GM18909 (cell line): Measurements from ENCODE around the gene CMPK2.

Source experiments
- ATAC-seq: cut with Tn5 transposase; IDR thresholded peaks from one replicate; pipeline ENCODE4 v1.9.1; 2021; ENCODE audit warnings: mild to moderate bottlenecking; ENCODE audit not compliant: unreplicated experiment, poor library complexity

CMPK2 gene

GRCh38 chr2:6846967-6847681 lies 18.6 kb downstream of the CMPK2 start:
- ATAC-seq = no peak

DNA sequence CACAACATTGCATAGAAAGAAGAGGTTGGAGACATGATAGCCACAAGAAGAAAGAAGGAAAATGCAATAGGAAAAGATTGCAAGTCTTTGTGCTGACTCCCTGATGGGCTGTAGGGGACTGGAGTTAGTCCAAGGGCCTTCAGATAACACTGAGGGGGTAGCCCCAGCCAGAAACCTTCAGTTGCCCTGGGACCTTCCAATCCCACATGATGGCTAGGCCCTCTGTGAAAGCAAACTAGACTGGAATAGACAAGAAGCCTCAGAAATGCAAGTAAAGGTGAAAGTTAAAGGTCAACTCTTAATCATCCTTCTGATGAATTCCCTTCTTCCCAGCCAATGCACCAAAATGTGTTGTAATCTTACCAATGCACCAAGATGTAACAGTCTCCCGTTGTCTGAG lies 19.2 kb downstream of the CMPK2 start:
- ATAC-seq = no peak

GRCh38 chr2:6845903-6846302 lies 19.8 kb downstream of the CMPK2 start:
- no peak for ATAC-seq

GRCh38 chr2:6845312-6845711 lies 20.4 kb downstream of the CMPK2 start:
- no peak for ATAC-seq

DNA sequence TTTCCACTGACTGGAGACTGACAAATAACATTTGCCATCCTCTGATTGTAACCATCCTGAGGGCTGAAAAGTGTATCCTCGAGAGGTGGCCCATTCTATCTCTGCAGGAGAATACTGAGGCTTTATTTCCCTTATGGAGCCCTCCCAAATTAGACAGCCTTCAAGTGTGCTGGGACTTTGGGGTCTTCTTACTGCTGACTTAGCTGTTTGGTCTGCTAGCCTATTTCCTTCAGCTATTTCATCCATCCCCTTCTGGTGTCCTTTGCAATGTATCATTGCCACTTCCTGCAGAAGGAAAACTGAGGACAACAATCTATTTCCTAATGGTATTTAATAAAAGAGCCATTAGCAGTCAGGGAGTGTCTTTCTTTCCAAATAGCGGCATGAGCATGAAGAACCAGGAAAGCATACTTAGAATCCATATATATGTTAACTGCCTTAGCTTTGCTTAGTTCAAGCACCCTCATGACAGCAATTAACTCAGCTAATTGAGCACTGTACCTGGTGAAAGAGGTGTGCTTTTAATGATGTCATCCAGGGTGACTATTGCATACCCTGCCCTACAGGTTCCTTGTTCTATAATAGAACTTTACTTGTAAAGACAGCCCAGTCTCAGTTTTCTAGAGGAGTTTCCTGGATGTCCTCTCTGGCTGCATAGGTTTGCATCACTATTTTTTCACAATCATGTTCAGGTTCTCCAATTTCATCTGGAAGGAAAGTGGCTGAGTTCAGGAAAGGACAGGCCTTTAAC lies 24.0 kb downstream of the CMPK2 start:
- ATAC-seq = no peak

- ATAC-seq = no peak
Observed at GRCh38 chr2:6838673-6839319, 26.9 kb downstream of the CMPK2 start.

- ATAC-seq = no peak
Observed at GRCh38 chr2:6835467-6835866, 30.2 kb downstream of the CMPK2 start.

DNA sequence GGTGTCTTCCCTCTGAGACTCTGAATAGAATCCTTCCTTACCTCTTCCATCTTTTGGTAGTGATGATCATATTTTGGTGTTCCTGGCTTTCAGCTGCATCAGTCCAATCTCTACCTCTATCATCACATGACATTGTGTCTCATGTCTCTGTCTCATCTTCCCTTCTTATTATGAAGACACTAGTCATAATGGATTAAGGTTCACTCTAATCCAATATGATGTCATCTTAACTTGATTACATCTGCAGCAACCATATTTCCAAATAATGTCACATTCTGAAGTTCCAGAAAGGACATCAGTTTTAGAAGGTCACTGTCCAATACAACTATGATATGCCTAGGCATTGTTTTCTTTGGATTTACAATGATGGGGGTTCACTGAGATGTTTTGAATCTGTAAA lies 31.5 kb downstream of the CMPK2 start:
- ATAC-seq = no peak

DNA sequence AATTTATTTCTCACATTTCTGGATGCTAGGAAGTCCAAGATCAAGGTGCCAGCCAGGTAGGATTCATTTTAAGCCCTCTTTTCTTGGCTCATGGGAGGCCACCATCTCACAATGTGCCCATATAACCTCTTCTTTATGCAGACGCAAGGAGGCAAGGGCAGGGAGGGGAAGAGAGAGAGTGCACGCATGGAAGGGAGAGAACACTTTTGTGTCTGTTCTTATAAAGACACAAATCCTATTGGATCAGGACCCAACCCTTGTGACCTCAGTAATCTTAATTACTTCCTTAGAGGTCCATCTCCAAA lies 32.5 kb downstream of the CMPK2 start:
- no peak for ATAC-seq

- no peak for ATAC-seq
Observed at GRCh38 chr2:6832596-6833299, 33.0 kb downstream of the CMPK2 start.

GRCh38 chr2:6831229-6831628 lies 34.5 kb downstream of the CMPK2 start:
- ATAC-seq = no peak

GRCh38 chr2:6828299-6828584 lies 37.5 kb downstream of the CMPK2 start:
- ATAC-seq = no peak

DNA sequence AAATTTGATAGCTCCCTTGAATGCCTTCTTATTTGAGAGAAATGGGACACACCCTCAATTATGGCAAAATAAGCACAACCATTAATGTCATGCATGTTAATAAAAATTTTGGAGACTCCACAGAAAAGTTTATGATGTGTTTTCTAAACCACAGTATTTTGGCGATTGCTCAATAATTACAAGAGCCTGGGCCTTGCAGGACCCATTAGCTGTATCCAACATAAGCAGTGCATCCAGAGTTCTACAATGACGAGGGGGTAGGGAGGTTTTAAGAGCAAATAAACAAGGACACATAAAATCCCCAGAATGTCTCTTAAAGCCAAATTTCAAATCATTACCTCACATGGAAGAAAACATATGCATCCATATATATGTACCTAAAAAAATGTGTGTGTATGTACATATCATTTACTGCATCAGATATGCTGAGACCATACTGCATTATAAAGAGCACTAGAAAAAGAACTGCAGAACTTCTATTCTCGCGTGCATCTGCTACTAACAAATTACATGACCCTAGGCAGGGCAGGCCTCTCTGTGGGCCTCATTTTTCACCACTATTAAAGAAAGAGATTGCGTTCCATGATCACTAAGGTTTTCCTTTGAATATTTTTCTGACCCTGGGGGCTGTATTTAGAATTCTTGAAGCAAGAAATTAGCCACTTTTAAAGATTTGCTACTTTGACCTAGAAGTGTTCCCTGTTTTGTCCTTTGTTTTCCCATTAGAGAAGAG lies 38.0 kb downstream of the CMPK2 start:
- ATAC-seq = no peak

DNA sequence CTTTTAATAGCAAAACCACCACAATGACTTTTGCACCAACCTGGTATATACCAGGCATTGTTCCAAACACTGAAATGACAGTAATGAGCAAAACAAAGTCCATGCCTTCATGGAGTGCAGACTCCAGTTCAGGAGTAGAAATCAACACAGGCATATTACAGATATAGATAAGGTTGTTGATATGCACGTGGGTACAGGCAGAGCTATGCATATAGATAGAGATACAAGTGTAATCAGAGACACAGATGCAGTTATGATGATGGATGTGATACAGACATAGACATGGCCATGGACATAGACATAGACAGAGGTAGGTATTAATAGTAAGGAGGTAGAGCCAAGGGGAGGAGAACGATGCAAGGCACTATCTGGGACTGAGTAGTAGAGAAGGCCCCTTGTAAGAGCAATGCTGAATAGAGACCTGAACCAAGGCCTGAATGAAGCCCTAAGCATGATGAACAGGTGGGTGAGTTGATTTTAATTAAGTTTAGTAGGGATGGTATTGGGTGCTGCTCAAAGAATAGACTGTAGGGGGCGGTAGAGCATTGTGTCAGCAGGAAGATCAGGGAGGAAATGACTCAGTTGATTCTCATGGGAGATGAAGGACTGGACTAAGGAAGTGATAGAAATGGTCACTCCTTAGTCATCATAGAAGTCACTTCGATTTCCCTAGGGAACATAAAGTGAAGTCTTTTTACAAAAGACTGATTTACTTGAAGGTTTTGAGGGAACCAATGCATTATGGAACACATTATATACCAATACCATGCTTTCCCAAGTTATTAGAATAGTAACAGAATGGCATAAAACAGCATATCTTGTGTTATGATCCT lies 39.4 kb downstream of the CMPK2 start:
- ATAC-seq = peak; percentile 97

GRCh38 chr2:6824962-6825361 lies 40.7 kb downstream of the CMPK2 start:
- ATAC-seq = no peak

DNA sequence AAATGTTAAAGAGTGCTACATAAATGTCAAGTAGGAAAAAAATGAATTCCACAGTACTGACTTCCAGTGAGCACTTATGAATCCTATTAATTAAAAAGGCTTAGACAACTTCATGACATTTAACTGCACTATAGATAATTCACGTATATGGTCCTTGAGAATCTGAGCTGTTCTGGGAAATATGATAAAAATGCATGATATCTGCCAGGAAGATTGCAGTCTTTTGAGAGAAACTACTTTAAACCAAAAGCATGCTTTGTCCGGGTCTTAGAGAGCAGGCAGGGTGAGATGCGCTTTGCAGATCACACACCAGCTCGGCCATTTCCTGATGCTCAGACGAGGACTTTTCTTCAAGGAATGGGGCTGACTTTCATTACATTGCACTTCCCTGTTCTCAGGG lies 42.6 kb downstream of the CMPK2 start:
- no peak for ATAC-seq

- no peak for ATAC-seq
Observed at GRCh38 chr2:6822406-6822805, 43.3 kb downstream of the CMPK2 start.

DNA sequence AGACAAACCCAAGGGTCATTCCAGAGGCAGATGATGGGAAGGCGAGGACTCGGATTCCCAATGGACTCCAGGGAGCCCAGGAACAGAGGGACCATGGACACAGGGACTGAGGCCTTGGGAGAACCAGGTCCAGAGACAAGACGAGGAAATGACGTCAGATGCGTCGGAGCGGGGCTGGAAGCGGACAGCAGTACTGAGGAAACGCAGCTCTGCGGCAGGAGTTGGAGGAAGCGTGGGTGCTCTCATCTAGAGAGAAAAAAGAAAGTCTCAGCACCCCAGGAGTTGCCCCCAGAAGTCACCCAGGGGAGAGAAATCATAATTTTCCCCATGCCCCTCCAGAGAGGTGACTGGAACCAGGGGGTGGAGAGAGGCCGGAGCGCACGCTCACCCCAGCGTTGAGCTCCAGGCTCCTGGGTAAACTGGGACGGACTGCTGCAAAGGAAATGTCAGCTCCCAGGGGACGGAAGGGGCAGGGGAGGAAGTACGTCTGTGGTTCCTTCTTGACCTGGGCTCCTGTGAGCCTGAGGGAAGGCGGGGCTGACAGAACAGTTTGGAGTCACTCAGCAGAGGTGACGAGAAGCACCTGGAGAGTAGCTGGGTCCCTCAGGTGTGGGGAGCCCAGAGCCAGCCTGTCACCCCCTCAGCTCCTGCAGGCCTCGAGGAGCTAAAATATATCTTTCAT lies 44.7 kb downstream of the CMPK2 start:
- ATAC-seq = no peak

GRCh38 chr2:6820236-6820635 lies 45.5 kb downstream of the CMPK2 start:
- ATAC-seq = no peak
